Measurements from ENCODE around the gene DUSP7. TPM values are rescaled to one million over a fixed set of nuclear protein-coding genes. Genes with fewer than 3 reads are reported as not detected.

Gene DUSP7
- polyA plus RNA-seq, 2 donors, result 18.2 to 35.2 TPM

DNA sequence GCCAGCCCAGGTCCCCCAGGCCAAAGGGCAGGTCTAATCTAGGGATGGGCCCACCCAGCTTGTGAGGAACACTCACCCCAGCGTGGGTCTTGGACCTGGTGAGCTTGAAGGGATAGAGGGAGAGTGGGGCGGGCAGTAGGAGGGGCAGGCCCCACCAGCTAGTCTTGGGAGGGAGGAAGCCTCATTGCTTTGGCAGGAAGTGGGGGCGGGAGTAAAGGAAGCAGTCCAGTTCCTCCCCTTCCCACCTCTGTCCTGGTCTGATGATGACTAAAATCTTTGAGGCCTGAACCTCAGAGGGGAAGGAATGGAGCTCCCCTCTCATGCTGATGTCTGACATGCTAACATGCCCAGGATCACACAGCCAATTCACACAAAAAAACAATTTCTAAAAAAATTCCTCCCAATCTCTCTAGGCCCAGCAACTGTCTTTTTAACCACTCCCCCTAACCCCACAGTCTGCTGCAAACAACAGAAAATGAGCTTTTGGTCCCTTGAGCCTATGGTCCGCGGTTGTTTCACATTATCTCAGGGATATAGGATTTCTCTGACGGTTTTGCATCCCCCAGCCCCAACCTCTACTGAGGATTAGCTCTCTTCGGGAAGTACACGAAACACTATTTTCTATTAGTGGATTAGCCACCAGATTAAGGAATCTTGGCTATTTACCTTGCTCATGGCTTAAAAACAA lies 30.7 kb upstream of the DUSP7 start:
- Histone ChIP-seq H3K36me3 (ENCODE audit: control insufficient read depth in 2 of 2, insufficient read depth in 2 of 2, low read length in 1 of 2) (no peaks in the 10 kb centered on the region), H3K27ac (ENCODE audit: low read depth in 2 of 2, low read length in 1 of 2) (no peak overlapping the region)
- 82% methylated on average over 8 of the region's 8 CpGs for WGBS, 2 donors

DNA sequence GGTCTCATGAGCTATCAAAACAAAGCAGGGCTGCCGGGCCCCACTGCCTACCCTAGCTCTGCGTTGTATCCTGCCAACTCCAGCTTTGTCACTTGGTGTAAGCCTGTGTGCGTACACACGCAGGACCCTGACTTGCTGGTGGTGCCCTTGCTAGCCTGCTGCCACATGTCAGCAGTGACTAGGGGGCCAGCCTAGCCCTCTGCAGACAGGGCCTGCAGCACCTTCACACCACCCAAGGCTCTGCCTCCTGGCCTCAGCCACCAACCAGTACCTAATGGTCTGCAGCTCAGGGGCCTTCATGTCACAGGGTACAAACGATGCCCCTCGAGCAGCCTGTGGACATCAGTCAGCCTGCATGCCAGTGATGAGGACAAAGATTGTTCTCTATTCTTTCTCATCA lies 30.1 kb upstream of the DUSP7 start:
- Histone ChIP-seq H3K4me3 (ENCODE audit: low read depth in 1 of 2, low read length in 2 of 2) (no peak overlapping the region), H3K27ac (ENCODE audit: low read depth in 2 of 2, low read length in 1 of 2) (no peak overlapping the region), H3K9me3 (ENCODE audit: control insufficient read depth in 2 of 2, insufficient read depth in 1 of 2, low read depth in 1 of 2, low read length in 1 of 2) (no peaks in the 10 kb centered on the region), H3K4me1 (ENCODE audit: control insufficient read depth in 2 of 2, insufficient read depth in 2 of 2, low read length in 1 of 2) (peaks cover 5 to 7% of the 10 kb centered on the region in 2 donors), H3K36me3 (ENCODE audit: control insufficient read depth in 2 of 2, insufficient read depth in 2 of 2, low read length in 1 of 2) (no peaks in the 10 kb centered on the region), H3K27me3 (ENCODE audit: control insufficient read depth in 1 of 2, insufficient read depth in 2 of 2, low read length in 2 of 2) (no peaks in the 10 kb centered on the region)
- 93 to 94% methylated on average over 6 of the region's 6 CpGs for WGBS, 2 donors

More for the DNA sequence above, 30.7 kb upstream of the DUSP7 start:
- H3K4me1 ChIP-seq (ENCODE audit: control insufficient read depth in 2 of 2, insufficient read depth in 2 of 2, low read length in 1 of 2), result peaks cover 5 to 7% of the 10 kb centered on the region in 2 donors
- H3K27me3 ChIP-seq (ENCODE audit: control insufficient read depth in 1 of 2, insufficient read depth in 2 of 2, low read length in 2 of 2), result no peaks in the 10 kb centered on the region
- no peaks in the 10 kb centered on the region for H3K9me3 ChIP-seq (ENCODE audit: control insufficient read depth in 2 of 2, insufficient read depth in 1 of 2, low read depth in 1 of 2, low read length in 1 of 2)
- no peak overlapping the region for H3K4me3 ChIP-seq (ENCODE audit: low read depth in 1 of 2, low read length in 2 of 2)

DNA sequence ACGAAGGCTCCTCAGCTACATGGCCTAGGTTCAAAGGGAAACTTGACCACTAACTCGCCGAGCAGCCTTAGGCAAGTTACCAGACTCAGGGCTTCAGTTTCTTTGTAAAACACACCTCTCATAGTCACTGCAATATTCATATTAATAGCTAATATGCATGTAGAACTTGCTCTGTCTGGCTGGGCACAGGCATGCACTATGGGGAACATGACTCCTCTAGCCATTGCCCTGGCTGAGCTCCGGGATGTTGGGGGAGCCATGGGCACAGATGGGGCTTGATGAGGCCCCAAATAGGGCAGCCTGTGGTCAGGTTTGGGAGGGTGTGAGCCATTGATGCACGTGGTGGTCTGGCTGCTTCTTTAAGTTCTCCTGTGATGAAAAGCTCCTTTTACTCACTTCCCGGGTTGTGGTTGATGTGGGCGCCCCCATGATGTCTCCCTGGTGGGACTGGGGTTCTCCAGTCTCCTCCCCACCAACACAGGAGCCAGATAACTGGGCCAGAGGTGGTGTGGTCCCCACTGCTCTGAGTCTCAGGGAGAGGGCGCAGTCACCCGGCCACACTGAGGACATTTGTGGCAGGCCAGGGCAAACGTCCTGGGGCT lies 29.4 kb upstream of the DUSP7 start:
- H3K4me1 ChIP-seq (ENCODE audit: control insufficient read depth in 2 of 2, insufficient read depth in 2 of 2, low read length in 1 of 2), result peaks cover 5 to 7% of the 10 kb centered on the region in 2 donors
- WGBS, 2 donors, result 80 to 84% methylated on average over 10 of the region's 10 CpGs
- no peaks in the 10 kb centered on the region for H3K9me3 ChIP-seq (ENCODE audit: control insufficient read depth in 2 of 2, insufficient read depth in 1 of 2, low read depth in 1 of 2, low read length in 1 of 2)
- H3K4me3 ChIP-seq (ENCODE audit: low read depth in 1 of 2, low read length in 2 of 2), result no peak overlapping the region
- H3K27me3 ChIP-seq (ENCODE audit: control insufficient read depth in 1 of 2, insufficient read depth in 2 of 2, low read length in 2 of 2), result no peaks in the 10 kb centered on the region
- H3K27ac ChIP-seq (ENCODE audit: low read depth in 2 of 2, low read length in 1 of 2), result no peak overlapping the region
- H3K36me3 ChIP-seq (ENCODE audit: control insufficient read depth in 2 of 2, insufficient read depth in 2 of 2, low read length in 1 of 2), result no peaks in the 10 kb centered on the region

DNA sequence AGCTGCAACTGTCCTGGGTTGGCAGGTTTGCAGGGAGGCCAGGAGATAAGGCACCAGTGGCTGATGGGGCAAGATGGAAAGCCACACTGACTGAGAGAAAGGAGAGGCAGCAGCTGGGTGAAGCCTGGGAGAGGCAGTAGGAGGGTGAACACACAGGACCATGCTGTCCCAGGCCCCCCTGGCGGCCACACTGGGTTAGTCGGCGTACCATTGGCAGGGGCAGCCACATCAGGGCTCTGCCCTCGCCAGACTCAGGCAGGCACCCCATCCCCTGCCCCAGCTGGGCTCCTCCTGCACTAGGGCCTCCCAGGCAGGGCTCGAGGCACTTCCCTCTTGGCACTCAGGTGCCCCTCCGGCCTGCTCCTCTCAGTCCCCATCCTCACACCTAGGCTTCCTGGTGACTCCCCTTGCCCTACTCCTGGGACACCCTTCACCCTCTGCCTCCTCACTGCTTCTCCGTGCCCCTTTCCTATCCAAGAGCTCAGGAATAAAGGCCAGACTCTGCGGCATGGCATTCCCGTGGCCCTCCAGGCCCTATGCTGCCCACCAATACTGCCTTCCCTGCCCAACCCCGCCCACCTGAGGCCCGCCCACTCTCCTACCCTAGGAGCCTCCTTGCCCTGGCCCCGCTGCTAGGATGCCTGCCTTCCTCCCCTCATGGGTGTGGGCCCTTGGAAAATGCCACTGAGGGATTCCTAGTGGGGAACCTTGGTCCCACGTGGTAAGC lies 28.7 kb upstream of the DUSP7 start:
- no peak overlapping the region for H3K4me3 ChIP-seq (ENCODE audit: low read depth in 1 of 2, low read length in 2 of 2)
- peaks cover 4 to 5% of the 10 kb centered on the region in 2 donors for H3K4me1 ChIP-seq (ENCODE audit: control insufficient read depth in 2 of 2, insufficient read depth in 2 of 2, low read length in 1 of 2)
- 89 to 91% methylated on average over 13 of the region's 13 CpGs for WGBS, 2 donors
- H3K27ac ChIP-seq (ENCODE audit: low read depth in 2 of 2, low read length in 1 of 2), result no peak overlapping the region
- H3K9me3 ChIP-seq (ENCODE audit: control insufficient read depth in 2 of 2, insufficient read depth in 1 of 2, low read depth in 1 of 2, low read length in 1 of 2), result no peaks in the 10 kb centered on the region
- H3K36me3 ChIP-seq (ENCODE audit: control insufficient read depth in 2 of 2, insufficient read depth in 2 of 2, low read length in 1 of 2), result no peaks in the 10 kb centered on the region
- no peaks in the 10 kb centered on the region for H3K27me3 ChIP-seq (ENCODE audit: control insufficient read depth in 1 of 2, insufficient read depth in 2 of 2, low read length in 2 of 2)

DNA sequence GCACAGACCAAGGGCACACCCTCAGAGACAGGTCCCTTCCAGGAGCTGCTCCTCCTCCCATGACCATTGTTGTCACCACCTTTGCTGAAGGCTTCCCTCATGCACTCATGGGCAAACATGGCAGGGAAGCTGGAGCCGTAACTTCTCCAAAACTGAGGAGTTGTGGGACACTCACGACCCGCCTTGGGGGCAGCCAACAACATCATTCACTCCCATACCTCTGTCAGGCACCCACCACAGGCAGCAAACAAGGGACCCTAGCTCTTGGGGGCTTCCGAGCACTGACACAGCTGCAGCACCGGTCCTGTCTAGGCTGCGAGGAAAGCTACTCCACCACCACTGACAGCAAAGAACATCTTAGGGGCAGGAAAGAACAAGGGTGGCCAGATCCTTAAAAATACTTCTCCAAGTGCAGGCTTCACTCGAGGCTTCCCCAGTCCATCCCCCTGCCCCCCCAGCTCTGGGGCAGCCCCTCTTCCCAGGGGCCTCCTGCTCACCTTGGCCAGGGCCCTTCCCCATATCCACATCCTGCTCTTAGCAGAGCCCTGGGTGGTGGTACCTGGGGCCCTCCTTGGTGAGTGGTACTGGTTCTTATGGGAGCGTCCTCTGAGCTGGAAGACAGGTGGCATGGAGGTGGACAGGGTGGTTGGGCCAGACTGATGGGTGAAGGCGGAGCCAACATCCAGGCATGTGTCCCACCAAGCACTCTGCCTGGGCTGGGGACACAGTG lies 28.0 kb upstream of the DUSP7 start:
- Histone ChIP-seq H3K36me3 (ENCODE audit: control insufficient read depth in 2 of 2, insufficient read depth in 2 of 2, low read length in 1 of 2) (no peaks in the 10 kb centered on the region), H3K9me3 (ENCODE audit: control insufficient read depth in 2 of 2, insufficient read depth in 1 of 2, low read depth in 1 of 2, low read length in 1 of 2) (no peaks in the 10 kb centered on the region), H3K27ac (ENCODE audit: low read depth in 2 of 2, low read length in 1 of 2) (no peak overlapping the region), H3K4me1 (ENCODE audit: control insufficient read depth in 2 of 2, insufficient read depth in 2 of 2, low read length in 1 of 2) (peaks cover 2 to 5% of the 10 kb centered on the region in 2 donors), H3K27me3 (ENCODE audit: control insufficient read depth in 1 of 2, insufficient read depth in 2 of 2, low read length in 2 of 2) (no peaks in the 10 kb centered on the region), H3K4me3 (ENCODE audit: low read depth in 1 of 2, low read length in 2 of 2) (no peak overlapping the region)
- 97% methylated on average over 9 of the region's 9 CpGs for WGBS, 2 donors

DNA sequence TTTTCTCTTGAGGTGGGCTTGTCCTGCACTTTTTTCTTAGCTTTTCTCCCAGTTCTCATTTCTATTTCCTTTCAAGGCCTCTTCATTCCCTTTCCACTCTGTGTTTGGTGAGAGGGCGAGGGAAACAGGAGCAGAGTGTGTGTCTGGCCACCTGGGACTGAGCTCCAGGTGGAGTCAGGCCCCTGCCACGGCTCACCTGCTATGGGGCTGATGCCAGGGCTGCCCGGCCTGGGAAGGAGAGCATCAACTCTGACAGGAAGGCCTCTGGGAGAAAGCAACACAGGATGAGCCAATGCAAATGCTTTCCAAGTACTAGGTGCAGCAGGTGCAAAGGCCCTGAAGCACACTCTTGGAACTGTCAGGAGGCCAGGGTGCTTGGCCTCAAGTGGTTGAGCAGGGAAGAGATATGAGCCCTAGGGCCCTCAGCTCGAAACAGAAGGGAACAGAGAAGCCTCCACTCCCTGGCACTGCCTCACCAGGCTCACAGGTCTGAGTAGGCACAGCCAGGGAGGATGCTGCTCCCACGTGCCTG lies 27.3 kb upstream of the DUSP7 start:
- 85 to 89% methylated on average over 5 of the region's 5 CpGs for WGBS, 2 donors
- Histone ChIP-seq H3K36me3 (ENCODE audit: control insufficient read depth in 2 of 2, insufficient read depth in 2 of 2, low read length in 1 of 2) (peaks cover 0 to 2% of the 10 kb centered on the region in 2 donors), H3K4me3 (ENCODE audit: low read depth in 1 of 2, low read length in 2 of 2) (no peak overlapping the region), H3K4me1 (ENCODE audit: control insufficient read depth in 2 of 2, insufficient read depth in 2 of 2, low read length in 1 of 2) (peaks cover 0 to 5% of the 10 kb centered on the region in 2 donors), H3K9me3 (ENCODE audit: control insufficient read depth in 2 of 2, insufficient read depth in 1 of 2, low read depth in 1 of 2, low read length in 1 of 2) (no peaks in the 10 kb centered on the region), H3K27me3 (ENCODE audit: control insufficient read depth in 1 of 2, insufficient read depth in 2 of 2, low read length in 2 of 2) (no peaks in the 10 kb centered on the region), H3K27ac (ENCODE audit: low read depth in 2 of 2, low read length in 1 of 2) (no peak overlapping the region)

DNA sequence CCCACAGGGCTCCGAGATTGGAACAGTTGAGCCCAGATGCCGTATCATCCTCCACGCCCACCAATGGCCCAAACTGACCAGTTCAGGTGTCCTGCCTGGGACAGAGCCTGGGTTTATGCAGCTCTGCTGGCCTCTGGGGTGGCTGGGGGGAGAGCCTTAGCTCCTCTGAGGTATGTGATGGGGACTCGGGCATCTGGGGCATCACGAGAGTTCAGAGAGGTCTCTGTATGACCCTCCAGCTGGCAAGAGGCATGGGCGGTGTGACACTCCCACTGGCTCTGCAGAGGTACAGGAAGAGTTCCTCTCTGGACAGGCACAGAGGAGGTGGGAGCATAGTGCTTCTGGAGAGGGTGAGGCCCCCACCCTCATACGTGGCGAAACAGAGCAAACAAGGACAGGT lies 26.6 kb upstream of the DUSP7 start:
- WGBS, 2 donors, result 92 to 93% methylated on average over 8 of the region's 8 CpGs
- Histone ChIP-seq H3K9me3 (ENCODE audit: control insufficient read depth in 2 of 2, insufficient read depth in 1 of 2, low read depth in 1 of 2, low read length in 1 of 2) (no peaks in the 10 kb centered on the region), H3K27me3 (ENCODE audit: control insufficient read depth in 1 of 2, insufficient read depth in 2 of 2, low read length in 2 of 2) (no peaks in the 10 kb centered on the region), H3K27ac (ENCODE audit: low read depth in 2 of 2, low read length in 1 of 2) (no peak overlapping the region), H3K4me3 (ENCODE audit: low read depth in 1 of 2, low read length in 2 of 2) (no peak overlapping the region), H3K36me3 (ENCODE audit: control insufficient read depth in 2 of 2, insufficient read depth in 2 of 2, low read length in 1 of 2) (peaks cover 0 to 2% of the 10 kb centered on the region in 2 donors), H3K4me1 (ENCODE audit: control insufficient read depth in 2 of 2, insufficient read depth in 2 of 2, low read length in 1 of 2) (peaks cover 0 to 2% of the 10 kb centered on the region in 2 donors)

DNA sequence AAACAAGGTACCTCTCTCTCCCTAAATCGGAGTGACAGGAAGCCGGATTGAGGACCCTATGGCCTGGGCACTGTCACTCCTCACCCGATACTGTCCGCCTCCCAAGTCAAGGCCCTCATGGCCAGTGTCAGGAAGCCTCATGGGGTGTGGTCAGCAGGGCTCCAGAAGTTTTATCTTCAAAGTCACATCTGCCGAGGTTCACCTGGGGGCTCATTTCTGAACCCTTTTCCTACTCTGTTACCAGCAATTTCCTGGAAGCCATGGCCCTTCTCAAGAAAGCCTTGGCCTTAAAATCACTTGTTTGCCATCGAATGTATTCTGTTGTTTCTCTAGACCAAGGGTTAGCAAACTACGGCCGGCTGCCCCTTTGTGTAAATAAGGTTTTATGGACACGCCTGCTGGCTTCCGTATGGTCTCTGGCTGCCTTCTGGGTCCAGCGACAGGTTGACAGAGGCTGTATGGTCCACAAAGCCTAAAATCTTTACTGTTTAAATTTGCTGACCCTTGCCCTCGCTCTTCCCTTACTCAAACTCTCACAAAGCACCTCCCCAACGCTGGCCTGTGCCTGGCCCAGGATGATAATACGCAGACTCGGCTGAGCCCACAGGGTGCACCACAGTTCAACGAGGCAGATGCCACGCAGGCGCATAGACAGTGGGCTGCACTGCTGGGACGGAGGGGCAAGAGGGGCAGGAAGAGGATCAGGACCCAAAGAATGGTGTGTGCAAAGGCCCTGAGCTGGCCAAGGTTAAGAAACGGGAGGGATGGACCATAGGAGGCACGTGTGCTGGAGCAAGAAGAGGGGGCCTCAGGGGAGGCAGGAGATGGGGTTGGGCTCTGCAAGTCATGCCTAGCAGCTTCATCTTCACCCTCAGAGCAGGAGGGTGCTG lies 24.7 kb upstream of the DUSP7 start:
- 88 to 90% methylated on average over 21 of the region's 21 CpGs for WGBS, 2 donors
- no peak overlapping the region for H3K4me3 ChIP-seq (ENCODE audit: low read depth in 1 of 2, low read length in 2 of 2)
- no peak overlapping the region for H3K27ac ChIP-seq (ENCODE audit: low read depth in 2 of 2, low read length in 1 of 2)
- no peaks in the 10 kb centered on the region for H3K9me3 ChIP-seq (ENCODE audit: control insufficient read depth in 2 of 2, insufficient read depth in 1 of 2, low read depth in 1 of 2, low read length in 1 of 2)
- H3K27me3 ChIP-seq (ENCODE audit: control insufficient read depth in 1 of 2, insufficient read depth in 2 of 2, low read length in 2 of 2), result no peaks in the 10 kb centered on the region
- no peaks in the 10 kb centered on the region for H3K4me1 ChIP-seq (ENCODE audit: control insufficient read depth in 2 of 2, insufficient read depth in 2 of 2, low read length in 1 of 2)
- H3K36me3 ChIP-seq (ENCODE audit: control insufficient read depth in 2 of 2, insufficient read depth in 2 of 2, low read length in 1 of 2), result peaks cover 0 to 2% of the 10 kb centered on the region in 2 donors
